ENCODE results near the gene ATP4B. TPM values are rescaled to one million over a fixed set of nuclear protein-coding genes. Genes with fewer than 3 reads are reported as not detected.

The ATP4B gene
- total and polyA plus RNA-seq, 2 of the 8 experiments (the other 6 are each of a cell fraction or from before 2014, with no cell fraction given) = 0.05 TPM; not detected in 1

GRCh38 chr13:113666951-113667701 lies 9.1 kb upstream of the ATP4B start, which contains the start of gene GRK1:
Gene GRK1 (plus strand): TSS chr13:113667219. CDS start chr13:113667387, 168 bp downstream.
- no peak for TF ChIP-seq SAP30 (IDR thresholded peaks at IDR 0.05; ENCODE audit: insufficient read depth, insufficient replicate concordance, low read length)
- no peak for TF ChIP-seq SP4 (IDR thresholded peaks at IDR 0.05; ENCODE audit: low read length)
- TF ChIP-seq, protein P1, sequence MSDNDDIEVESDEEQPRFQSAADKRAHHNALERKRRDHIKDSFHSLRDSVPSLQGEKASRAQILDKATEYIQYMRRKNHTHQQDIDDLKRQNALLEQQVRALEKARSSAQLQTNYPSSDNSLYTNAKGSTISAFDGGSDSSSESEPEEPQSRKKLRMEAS (IDR thresholded peaks at IDR 0.05) = 0 out of 2 replicates have a peak, but pooled peaks have one; percentile 8
- no peak for TF ChIP-seq ZNF274 (IDR thresholded peaks at IDR 0.05; ENCODE audit: borderline replicate concordance, extremely low read depth, low read length)
- TF ChIP-seq SP2 (IDR thresholded peaks at IDR 0.05; ENCODE audit: low read length) = no peak
- TF ChIP-seq, protein P2, sequence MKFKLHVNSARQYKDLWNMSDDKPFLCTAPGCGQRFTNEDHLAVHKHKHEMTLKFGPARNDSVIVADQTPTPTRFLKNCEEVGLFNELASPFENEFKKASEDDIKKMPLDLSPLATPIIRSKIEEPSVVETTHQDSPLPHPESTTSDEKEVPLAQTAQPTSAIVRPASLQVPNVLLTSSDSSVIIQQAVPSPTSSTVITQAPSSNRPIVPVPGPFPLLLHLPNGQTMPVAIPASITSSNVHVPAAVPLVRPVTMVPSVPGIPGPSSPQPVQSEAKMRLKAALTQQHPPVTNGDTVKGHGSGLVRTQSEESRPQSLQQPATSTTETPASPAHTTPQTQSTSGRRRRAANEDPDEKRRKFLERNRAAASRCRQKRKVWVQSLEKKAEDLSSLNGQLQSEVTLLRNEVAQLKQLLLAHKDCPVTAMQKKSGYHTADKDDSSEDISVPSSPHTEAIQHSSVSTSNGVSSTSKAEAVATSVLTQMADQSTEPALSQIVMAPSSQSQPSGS (IDR thresholded peaks at IDR 0.05; ENCODE audit: low read length) = no peak
- TF ChIP-seq, protein P3, sequence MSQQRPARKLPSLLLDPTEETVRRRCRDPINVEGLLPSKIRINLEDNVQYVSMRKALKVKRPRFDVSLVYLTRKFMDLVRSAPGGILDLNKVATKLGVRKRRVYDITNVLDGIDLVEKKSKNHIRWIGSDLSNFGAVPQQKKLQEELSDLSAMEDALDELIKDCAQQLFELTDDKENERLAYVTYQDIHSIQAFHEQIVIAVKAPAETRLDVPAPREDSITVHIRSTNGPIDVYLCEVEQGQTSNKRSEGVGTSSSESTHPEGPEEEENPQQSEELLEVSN (IDR thresholded peaks at IDR 0.05) = no peak
- no peak for TF ChIP-seq POU5F1 (IDR thresholded peaks at IDR 0.05; ENCODE audit: low read depth, low read length)
- Histone ChIP-seq H3K27ac (ENCODE audit: low read depth, low read length) (no peak within 1 kb of the TSS), H2AFZ (ENCODE audit: low read length) (no peak within 1 kb of the TSS), H2BK5ac (ENCODE audit: low read depth, low read length) (no peak within 1 kb of the TSS), H3K14ac (ENCODE audit: insufficient read length) (no peak within 1 kb of the TSS), H2BK12ac (ENCODE audit: low read depth, low read length) (no peak within 1 kb of the TSS), H3K23ac (ENCODE audit: insufficient read length) (no peak within 1 kb of the TSS), H2AK5ac (ENCODE audit: low read depth, low read length) (no peak within 1 kb of the TSS), H3K4me2 (ENCODE audit: insufficient read depth in 1 of 2, low read depth in 2 of 2, low read length in 2 of 2) (no peak within 1 kb of the TSS), H3K56ac (replicated peaks; ENCODE audit: insufficient read length, low read depth, low read length) (no peak within 1 kb of the TSS), H4K5ac (ENCODE audit: insufficient read length, low read depth, low read length) (no peak within 1 kb of the TSS), H2BK120ac (replicated peaks; ENCODE audit: low read depth, low read length) (no peak within 1 kb of the TSS), H4K20me1 (replicated peaks in 1 of 2; ENCODE audit: control insufficient read depth in 1 of 2, insufficient read depth in 2 of 2, low read length in 2 of 2) (peaks cover 0 to 3% of the 10 kb centered on the region in 2 experiments), H3K36me3 (ENCODE audit: control insufficient read depth in 2 of 4, insufficient read depth in 4 of 4, low read length in 3 of 4) (no peaks in the 10 kb centered on the region; a peak in 1 of 8 replicates), H4K8ac (ENCODE audit: extremely low read depth, insufficient read depth, low read length) (peak within 1 kb of the TSS; percentile 76; the same call in 1 of the 2 replicates), H3K9ac (replicated peaks in 1 of 4; ENCODE audit: extremely low read depth in 1 of 4, low read depth in 3 of 4, low read length in 3 of 4) (no peak within 1 kb of the TSS), H3K79me2 (ENCODE audit: control insufficient read depth in 1 of 2, insufficient read depth in 2 of 2, low read length in 2 of 2) (no peaks in the 10 kb centered on the region), H3K4me3 (ENCODE audit: extremely low read depth in 1 of 4, insufficient read depth in 2 of 4, low read depth in 3 of 4, low read length in 4 of 4) (no peak within 1 kb of the TSS), H2BK20ac (ENCODE audit: low read length) (no peak within 1 kb of the TSS), H3K9me3 (ENCODE audit: insufficient read depth in 2 of 2, low read depth in 1 of 2, low read length in 1 of 2) (no peaks in the 10 kb centered on the region), H3K79me1 (ENCODE audit: low read depth, low read length) (no peaks in the 10 kb centered on the region), H3K27me3 (replicated peaks in 1 of 4; ENCODE audit: control insufficient read depth in 3 of 4, extremely low read depth in 1 of 4, insufficient read depth in 3 of 4, low read length in 3 of 4) (no peaks in the 10 kb centered on the region), H4K91ac (replicated peaks; ENCODE audit: insufficient read length, low read length) (no peak within 1 kb of the TSS), H3K4me1 (replicated peaks in 1 of 4; ENCODE audit: control insufficient read depth in 3 of 4, insufficient read depth in 4 of 4, low read length in 3 of 4) (peaks cover 0 to 2% (median 0%) of the 10 kb centered on the region in 4 experiments; a peak in 2 of 7 replicates), H3K4ac (replicated peaks; ENCODE audit: insufficient read length, low read depth, low read length) (no peak within 1 kb of the TSS), H2BK15ac (ENCODE audit: low read length) (no peak within 1 kb of the TSS), H3K18ac (ENCODE audit: extremely low read depth, low read length) (no peak within 1 kb of the TSS; the same call in 1 of the 2 replicates), H3K23me2 (ENCODE audit: low read depth, low read length) (peaks cover 2% of the 10 kb centered on the region; the same call in 1 of the 2 replicates)
- ChIA-PET POLR2A (ENCODE audit: partially characterized antibody) (interaction anchor here (0.9 to 1.2 kb wide), 2 partner anchors 58 to 60 kb away, joined by 3 to 4 read pairs (median 4); no protein-coding TSS in a partner anchor), CTCF (ENCODE audit: partially characterized antibody) (interaction anchor here (0.6 to 3.7 kb wide), 6 partner anchors 18 to 626 kb away, joined by 3 to 19 read pairs (median 4); no protein-coding TSS in a partner anchor)
- WGBS, 2 experiments (ENCODE audit: extremely low coverage in 1 of 2, insufficient coverage in 1 of 2, insufficient read length in 1 of 2, insufficient replicate concordance in 2 of 2, low coverage in 1 of 2, low lambda C conversion rate in 2 of 2, missing lambda C conversion rate in 1 of 2) = 87% methylated on average over 16 of the region's 32 CpGs; no CpG with 5 or more reads in 1 of the 2 experiments
- DNase-seq (ENCODE audit: low read depth in 1 of 2, low spot score in 2 of 2) (no peak), FAIRE-seq (no peak)

All from H1 (cell line).